ENCODE data around the gene CNP. TPM values are rescaled to one million over a fixed set of nuclear protein-coding genes. Genes with fewer than 3 reads are reported as not detected.
"Not testable (repeated sequence)": the region's sequence is repeated elsewhere in the genome, so short reads cannot be mapped to it uniquely, and the experiment has no call there.

CNP gene
- polyA plus RNA-seq, 3 donors, result 19.4 to 45.6 (median 38.2) TPM

- no peak overlapping the region for H3K27ac ChIP-seq (ENCODE audit: low read depth, low read length)
- WGBS, 3 donors, result 90 to 93% (median 91%) methylated on average over 4 of the region's 4 CpGs
Observed at GRCh38 chr17:42018988-42019387, 52.4 kb downstream of the CNP start.

DNA sequence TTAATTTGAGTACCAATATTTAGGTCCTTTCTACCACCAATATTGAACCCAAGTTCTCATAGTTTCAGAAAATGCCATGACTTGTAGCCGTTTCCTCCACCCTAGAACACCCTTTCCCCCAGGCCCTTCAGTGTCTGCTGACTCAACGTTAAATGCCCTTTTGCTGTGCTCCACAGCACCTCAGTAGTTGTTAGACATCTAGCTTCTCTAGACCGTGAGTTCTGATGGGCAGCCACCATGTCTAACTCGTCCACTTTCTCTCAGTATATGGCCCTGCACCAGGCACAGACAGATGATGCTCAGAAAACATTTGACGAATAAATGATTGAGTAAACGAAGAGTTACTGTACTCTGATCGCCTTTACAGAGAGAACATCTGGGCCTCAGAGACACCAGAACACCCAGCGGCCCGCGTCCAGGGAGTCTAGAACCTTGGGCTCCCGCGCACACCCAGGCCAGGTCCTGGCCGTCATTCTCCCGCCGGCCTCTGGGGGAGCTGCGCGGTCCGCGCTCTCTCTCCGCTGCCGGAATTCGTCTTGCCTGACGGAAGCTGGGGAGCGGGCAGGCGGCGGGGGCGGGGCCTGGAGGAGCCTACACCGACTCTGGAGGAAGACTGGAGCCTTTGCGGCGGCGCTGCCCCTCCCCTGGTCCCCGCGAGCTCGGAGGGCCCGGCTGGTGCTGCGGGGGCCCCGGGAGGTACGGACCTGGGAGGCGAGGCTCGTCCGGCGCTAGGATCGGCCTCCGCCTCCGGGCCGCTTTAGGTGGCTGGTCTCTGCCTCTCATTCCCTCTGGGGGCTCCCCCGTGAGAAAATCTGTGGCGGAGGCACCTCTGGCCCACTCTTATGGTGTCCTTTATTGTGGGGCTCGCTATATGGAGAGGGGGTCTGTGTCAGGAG is 53.2 kb downstream of the CNP start, which contains the start of gene NKIRAS2:
Gene NKIRAS2, plus strand, starts transcription at position 582 of the 896 bp plus-strand sequence. CDS start 1,488 bp downstream, outside the sequence.
- WGBS, 3 donors, result 6 to 8% (median 7%) methylated on average over 40 to 49 of the region's 49 CpGs
- H3K27ac ChIP-seq (ENCODE audit: low read depth, low read length), result peak within 1 kb of the TSS; percentile 7

DNA sequence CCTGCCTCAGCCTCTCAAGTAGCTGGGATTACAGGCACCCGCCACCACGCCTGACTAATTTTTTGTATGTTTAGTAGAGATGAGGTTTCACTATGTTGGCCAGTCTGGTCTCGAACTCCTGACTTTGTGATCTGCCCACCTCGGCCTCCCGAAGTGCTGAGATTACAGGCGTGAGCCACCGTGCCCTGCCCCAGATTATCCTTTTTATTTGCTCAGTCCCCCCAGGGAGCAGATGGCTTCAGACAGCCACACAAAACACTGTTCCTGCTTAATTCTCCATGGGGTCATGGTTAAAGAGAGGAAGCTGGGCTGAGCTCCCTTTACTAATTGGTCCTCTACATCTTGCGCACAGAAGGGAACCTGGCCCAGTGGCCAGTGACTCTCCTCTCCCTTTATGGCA is 54.2 kb downstream of the CNP start:
- not testable (repeated sequence) for H3K27ac ChIP-seq (ENCODE audit: low read depth, low read length)
- 60 to 76% (median 76%) methylated on average over 8 of the region's 8 CpGs for WGBS, 3 donors

- H3K27ac ChIP-seq (ENCODE audit: low read depth, low read length), result no peak overlapping the region
- 49 to 82% (median 52%) methylated on average over 15 of the region's 15 CpGs for WGBS, 3 donors
Observed at GRCh38 chr17:42023524-42024349, 57.1 kb downstream of the CNP start.

GRCh38 chr17:42025191-42025579 is 58.6 kb downstream of the CNP start:
- no peak overlapping the region for H3K27ac ChIP-seq (ENCODE audit: low read depth, low read length)
- WGBS, 3 donors, result 66 to 68% (median 66%) methylated on average over 8 of the region's 8 CpGs

DNA sequence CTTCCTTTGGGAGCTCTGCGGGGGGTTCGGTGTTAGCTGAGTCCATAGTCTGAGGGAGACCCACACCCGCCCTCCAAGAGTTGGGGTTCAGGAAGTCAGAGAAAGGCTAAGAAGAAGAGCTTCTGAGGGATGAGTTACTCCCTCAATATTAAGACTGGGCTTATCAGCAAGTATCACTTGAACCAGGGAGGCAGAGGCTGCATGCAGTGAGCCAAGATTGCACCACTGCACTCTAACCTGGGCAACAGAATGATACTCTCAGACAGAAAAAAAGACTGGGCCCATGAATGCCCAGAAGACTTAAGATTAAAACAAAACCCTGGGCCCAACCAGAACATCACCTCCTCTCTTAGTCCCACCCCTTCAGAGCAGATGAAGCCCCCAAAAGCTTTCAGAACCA is 59.3 kb downstream of the CNP start:
- no peak overlapping the region for H3K27ac ChIP-seq (ENCODE audit: low read depth, low read length)
- 93 to 99% (median 93%) methylated on average over 3 of the region's 3 CpGs for WGBS, 3 donors

GRCh38 chr17:42026857-42027589 is 60.4 kb downstream of the CNP start:
- 44 to 70% (median 46%) methylated on average over 17 of the region's 17 CpGs for WGBS, 3 donors

More at GRCh38 chr17:42026857-42027589, 60.4 kb downstream of the CNP start:
- H3K27ac ChIP-seq (ENCODE audit: low read depth, low read length), result no peak overlapping the region

Other genes starting within 250 kb of the CNP start
- under 1 TPM; 0.03 to 0.48 (median 0.22) TPM for gene HAP1, start 232.2 kb upstream of the CNP start, polyA plus RNA-seq
- gene JUP, start 180.1 kb upstream of the CNP start, polyA plus RNA-seq, result 10 to 100 TPM; 35.7 to 49.0 (median 36.9) TPM
- gene P3H4, start 154.8 kb upstream of the CNP start, polyA plus RNA-seq, result 10 to 100 TPM in 1 of 3 donors, 1 to 10 TPM in 2; 3.3 to 11.1 (median 9.7) TPM
- 10 to 100 TPM in 2 of 3 donors, 1 to 10 TPM in 1; 9.6 to 50.6 (median 24.6) TPM for gene FKBP10, start 153.8 kb upstream of the CNP start, polyA plus RNA-seq
- gene NT5C3B, start 130.6 kb upstream of the CNP start, polyA plus RNA-seq, result 10 to 100 TPM; 45.9 to 70.5 (median 50.0) TPM
- under 1 TPM; 0.02 to 0.79 (median 0.64) TPM for gene KLHL10, start 129.0 kb upstream of the CNP start, polyA plus RNA-seq
- gene KLHL11, start 101.4 kb upstream of the CNP start, polyA plus RNA-seq, result 1 to 10 TPM in 1 of 3 donors, under 1 TPM in 2; 0.89 to 1.4 (median 0.90) TPM
- 100 to 1,000 TPM in 1 of 3 donors, 10 to 100 TPM in 2; 41.5 to 104 (median 68.9) TPM for gene ACLY, start 47.8 kb upstream of the CNP start, polyA plus RNA-seq
- gene ODAD4, start 36.2 kb upstream of the CNP start, polyA plus RNA-seq, result under 1 TPM; 0.48 to 0.79 (median 0.64) TPM
- 10 to 100 TPM; 43.8 to 86.1 (median 65.2) TPM for gene DNAJC7, start 50.6 kb downstream of the CNP start, polyA plus RNA-seq
- 10 to 100 TPM; 13.5 to 35.1 (median 30.9) TPM for gene NKIRAS2, start 53.3 kb downstream of the CNP start, polyA plus RNA-seq
- 1 to 10 TPM in 1 of 3 donors, under 1 TPM in 2; 0.12 to 1.5 (median 0.22) TPM for gene C17orf113, start 83.8 kb downstream of the CNP start, polyA plus RNA-seq
- gene ZNF385C, start 131.7 kb downstream of the CNP start, polyA plus RNA-seq, result 1 to 10 TPM in 1 of 3 donors, under 1 TPM in 2; 0.10 to 2.0 (median 0.67) TPM
- 10 to 100 TPM in 1 of 3 donors, 1 to 10 TPM in 2; 6.2 to 17.4 (median 7.0) TPM for gene DHX58, start 145.9 kb downstream of the CNP start, polyA plus RNA-seq
- 10 to 100 TPM; 37.5 to 57.1 (median 40.9) TPM for gene KAT2A, start 154.6 kb downstream of the CNP start, polyA plus RNA-seq
- under 1 TPM; 0.09 to 0.70 (median 0.34) TPM for gene HSPB9, start 156.0 kb downstream of the CNP start, polyA plus RNA-seq
- 100 to 1,000 TPM in 2 of 3 donors, 10 to 100 TPM in 1; 62.4 to 190 (median 182) TPM for gene RAB5C, start 188.2 kb downstream of the CNP start, polyA plus RNA-seq
- under 1 TPM; 0.06 to 0.56 (median 0.19) TPM for gene KCNH4, start 214.3 kb downstream of the CNP start, polyA plus RNA-seq
- not detected for gene HCRT, start 218.7 kb downstream of the CNP start, polyA plus RNA-seq
- gene GHDC, start 227.7 kb downstream of the CNP start, polyA plus RNA-seq, result 10 to 100 TPM; 16.5 to 20.3 (median 19.4) TPM